GM18868 (cell line): Measurements from ENCODE around the gene MSI2.
"Not testable (repeated sequence)": the region's sequence is repeated elsewhere in the genome, so short reads cannot be mapped to it uniquely, and the experiment has no call there.

ENCODE experiments used
- ATAC-seq: cut with Tn5 transposase; IDR thresholded peaks from one replicate; pipeline ENCODE4 v1.9.1; 2021; ENCODE audit warnings: mild to moderate bottlenecking, moderate library complexity; ENCODE audit not compliant: unreplicated experiment

The MSI2 gene

DNA sequence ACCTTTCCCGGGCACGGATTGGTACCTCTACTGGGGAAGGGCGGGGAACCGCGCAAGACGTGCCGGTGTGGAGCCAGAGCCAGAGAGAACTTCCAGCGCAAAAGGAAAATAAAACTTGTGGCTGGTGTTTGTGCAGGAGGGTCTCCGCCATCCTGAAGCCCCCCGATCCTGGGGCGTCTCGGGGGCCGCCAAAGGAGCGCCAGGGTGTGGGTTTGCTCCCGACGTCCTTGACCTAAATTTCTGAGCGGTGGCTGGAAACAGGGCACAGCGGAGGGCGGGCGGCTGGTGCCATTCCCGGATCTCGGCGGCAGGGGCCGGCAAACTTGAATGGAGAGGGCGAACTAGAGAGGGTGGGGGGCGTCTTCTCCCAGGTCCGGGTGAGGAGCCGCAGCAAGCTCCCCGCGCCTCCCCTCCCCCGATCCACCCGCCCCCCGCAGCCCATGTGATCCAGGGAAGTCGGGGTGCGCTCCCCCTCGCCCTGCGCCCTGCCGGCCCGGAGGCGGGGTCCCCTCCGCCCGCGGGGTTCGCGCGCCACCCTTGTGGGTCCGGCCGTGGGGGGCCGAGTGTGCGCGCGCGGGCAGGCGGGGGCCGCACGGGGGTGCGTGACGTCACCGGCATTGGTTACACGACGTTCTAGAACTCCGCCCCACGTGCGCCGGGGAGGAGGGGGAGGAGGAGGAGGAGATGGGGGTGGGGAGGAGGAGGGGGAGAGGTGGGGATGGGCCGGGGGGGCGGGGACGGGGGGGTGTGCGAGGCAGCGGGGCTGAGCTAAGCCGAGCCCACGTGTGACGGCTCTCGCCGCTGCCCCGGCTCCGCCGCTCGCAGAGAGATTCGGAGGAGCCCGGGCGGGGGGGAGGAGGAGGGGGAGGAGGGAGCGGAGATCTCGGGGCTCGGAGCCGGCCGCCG, at the start of gene MSI2:
MSI2 (plus strand) TSS at position 748 of the 906 bp plus-strand sequence. CDS start 220 bp downstream, outside the sequence.
- ATAC-seq = peak; percentile 68

GRCh38 chr17:57206928-57207327, 49.4 kb upstream of the MSI2 start:
- no peak for ATAC-seq

DNA sequence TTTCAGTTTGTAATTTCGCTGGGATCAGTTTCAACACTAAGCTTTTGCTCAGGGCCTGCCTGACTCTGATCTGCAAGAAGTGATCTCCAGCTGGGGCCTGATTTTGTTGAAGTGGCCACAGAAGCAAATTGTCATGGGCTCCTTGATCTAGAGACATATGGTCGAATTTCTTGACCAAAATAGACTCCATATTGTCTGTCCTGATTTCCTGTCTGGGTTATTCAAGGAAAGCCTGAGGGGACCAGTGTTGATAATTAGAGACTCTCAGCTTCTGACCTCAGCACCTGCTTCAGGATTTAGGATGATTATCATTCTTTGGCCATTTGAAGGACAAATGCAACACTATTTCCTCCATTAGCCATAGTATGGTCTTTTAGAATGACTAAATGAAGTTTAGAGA, 48.9 kb upstream of the MSI2 start:
- no peak for ATAC-seq

GRCh38 chr17:57210224-57210553, 46.1 kb upstream of the MSI2 start:
- ATAC-seq = no peak

- no peak for ATAC-seq
Measured at GRCh38 chr17:57210972-57211411, 45.3 kb upstream of the MSI2 start.

GRCh38 chr17:57211543-57211942, 44.8 kb upstream of the MSI2 start:
- ATAC-seq = no peak

DNA sequence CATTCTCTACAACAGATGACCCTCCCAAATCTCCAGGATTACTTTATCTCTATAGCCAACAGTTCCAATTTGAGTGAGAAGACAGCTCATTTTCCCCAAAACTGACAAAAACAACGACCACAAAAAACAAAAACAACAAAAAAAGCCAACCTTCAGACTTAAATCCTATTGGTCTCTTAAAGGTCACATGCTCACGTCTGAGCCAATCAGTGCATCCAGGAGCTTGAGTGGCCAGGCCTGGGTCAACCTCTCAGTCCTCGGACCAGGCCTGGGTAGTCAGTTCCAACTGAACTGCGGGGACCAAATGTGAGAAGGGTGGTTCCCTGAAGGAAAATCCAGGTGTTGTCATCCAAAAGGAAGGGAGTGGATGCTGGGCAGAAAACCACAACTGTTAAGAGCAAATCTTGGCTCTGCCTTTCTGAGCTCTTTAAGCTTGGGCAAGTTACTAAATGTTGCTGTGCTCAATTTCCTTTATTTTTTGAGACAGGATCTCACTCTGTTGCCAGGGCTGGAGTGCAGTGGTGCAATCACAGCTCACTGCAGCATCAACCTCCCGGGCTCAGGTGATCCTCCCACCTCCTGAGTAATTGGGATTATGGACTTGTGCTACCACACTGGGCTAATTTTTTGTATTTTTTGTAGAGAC, 43.0 kb upstream of the MSI2 start:
- no peak for ATAC-seq

GRCh38 chr17:57215317-57215716, 41.0 kb upstream of the MSI2 start:
- ATAC-seq = no peak

DNA sequence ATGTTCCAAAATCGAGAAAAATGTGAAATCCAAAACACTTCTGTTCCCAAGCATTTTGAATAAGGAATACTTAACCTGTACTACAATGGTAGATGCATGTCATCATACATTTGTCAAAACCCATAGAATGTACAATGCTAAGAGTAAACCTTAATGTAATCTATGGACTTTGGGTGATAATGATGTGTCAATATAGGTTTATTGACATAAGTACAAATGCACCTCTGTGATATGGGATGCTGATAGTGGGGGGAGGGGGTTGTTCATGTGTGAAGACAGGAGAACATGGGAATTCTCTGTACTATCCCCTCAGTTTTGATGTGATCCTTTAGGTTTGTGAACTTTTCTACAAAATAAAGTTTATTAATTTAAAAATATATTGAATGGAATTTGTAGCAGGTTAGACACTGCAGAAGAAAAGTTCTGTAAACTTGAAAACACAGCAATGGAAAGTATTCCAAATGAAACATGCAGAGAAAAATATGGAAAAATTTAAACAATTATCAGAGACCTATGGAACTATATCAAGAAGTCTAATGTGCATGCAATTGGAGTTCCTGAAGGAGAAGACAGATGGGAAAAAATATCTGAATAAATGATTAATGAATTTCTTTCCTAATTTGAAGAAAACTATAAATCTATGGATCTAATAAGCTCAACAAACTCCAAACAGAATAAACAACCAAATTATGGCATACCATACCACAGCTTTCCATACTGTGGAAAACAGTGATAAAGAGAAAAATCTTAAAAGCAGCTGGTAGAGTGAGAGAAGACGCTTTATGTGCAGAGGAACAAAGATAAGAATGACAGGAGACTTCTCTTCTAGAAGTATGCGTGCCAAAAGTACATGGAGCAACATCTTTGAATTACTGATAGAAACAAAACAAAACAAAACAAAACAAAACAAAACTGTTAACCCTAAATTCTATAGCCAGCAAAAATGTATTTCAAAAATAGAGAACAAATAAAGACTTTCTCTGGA, 34.7 kb upstream of the MSI2 start:
- ATAC-seq = no peak

GRCh38 chr17:57222422-57222821, 33.9 kb upstream of the MSI2 start:
- ATAC-seq = not testable (repeated sequence)

- no peak for ATAC-seq
Measured at GRCh38 chr17:57225127-57225526, 31.2 kb upstream of the MSI2 start.

GRCh38 chr17:57226793-57227192, 29.5 kb upstream of the MSI2 start:
- ATAC-seq = no peak

- no peak for ATAC-seq
Measured at GRCh38 chr17:57228911-57229310, 27.4 kb upstream of the MSI2 start.

- no peak for ATAC-seq
Measured at GRCh38 chr17:57234061-57234738, 22.1 kb upstream of the MSI2 start.

GRCh38 chr17:57234739-57235092, 21.6 kb upstream of the MSI2 start:
- no peak for ATAC-seq

DNA sequence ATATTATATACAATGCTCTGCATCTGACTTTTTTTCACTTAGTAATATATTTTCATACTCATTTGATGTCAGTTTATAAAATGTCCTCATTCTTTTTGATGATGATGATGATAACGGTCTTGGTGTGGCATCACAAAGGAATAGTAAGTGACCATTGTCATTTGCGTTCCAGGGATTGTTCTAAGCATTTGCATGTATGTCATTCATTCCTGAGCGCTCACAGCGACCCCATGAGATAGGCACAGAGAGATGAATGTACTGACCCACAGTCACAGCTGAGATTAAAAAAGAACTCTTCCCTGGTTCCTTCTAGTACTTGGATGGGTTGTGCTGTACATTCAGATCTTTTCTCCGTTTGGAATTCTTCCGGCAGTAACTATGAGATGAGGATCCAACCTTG, 21.2 kb upstream of the MSI2 start:
- ATAC-seq = no peak

DNA sequence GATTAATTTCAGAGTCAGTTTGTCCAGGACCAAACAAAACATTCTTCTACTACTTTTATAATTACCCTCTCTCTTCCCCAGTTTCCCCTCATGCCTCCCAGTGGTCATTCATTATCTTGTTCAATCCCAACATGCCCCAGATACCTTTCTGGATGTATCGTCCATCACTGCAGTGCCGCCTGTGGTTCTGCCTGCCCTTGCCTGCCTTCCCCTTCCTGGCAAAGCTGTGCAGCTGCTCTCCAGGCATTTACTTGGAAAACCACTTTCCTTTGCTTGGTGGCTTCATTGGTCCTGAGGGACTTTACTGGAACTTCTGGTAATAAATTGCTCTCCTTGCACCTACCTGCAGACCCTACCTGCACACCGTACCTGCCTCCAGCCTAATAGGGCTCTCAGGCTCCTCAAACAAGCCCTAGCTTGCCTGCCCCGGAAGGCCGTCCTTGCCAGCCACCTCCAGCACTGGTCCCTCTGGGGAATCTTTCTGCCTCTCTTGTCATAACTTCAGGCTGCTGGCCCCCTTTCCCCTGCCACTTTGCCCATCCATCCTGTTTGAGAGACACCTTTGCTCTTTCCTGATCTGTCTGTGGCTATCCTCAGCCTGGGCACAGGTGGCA, 19.5 kb upstream of the MSI2 start:
- ATAC-seq = no peak

DNA sequence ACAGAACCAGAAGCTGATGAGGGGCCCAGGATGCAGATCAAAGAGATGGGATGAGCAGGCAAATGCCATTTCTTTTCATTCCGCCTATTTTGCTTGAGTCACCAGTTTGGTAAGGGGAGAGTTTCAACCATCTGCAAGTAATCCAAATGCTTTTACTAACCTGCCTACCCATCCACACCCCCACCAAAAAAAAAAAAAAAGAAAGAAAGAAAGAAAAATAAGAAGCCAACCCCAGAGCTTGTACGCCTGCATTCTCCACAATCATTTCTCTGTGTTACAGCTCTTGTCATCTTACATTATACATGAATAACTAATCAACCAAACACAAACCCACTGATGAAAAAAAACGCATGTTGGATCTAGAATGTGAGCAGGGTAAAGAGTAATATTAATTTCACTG, 15.7 kb upstream of the MSI2 start:
- no peak for ATAC-seq

DNA sequence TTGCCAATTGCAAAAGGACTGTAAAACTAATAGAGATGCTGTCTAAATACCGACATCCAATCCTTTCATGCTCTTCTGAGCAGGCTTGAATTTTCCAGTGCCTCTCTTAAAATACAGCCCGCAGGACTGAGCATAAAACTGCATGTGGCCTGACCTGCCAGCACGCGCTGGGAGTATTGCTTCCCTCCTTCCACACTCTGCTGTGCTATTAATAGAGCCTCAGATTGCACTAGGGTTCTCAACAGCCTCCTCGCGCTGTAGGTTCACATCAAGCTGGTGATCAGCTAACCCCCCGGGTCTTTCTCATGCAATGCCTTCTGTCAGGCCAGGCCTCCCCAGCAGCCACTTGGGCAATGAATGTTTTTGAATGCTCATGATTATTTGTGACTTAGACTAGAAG, 14.2 kb upstream of the MSI2 start:
- ATAC-seq = no peak

DNA sequence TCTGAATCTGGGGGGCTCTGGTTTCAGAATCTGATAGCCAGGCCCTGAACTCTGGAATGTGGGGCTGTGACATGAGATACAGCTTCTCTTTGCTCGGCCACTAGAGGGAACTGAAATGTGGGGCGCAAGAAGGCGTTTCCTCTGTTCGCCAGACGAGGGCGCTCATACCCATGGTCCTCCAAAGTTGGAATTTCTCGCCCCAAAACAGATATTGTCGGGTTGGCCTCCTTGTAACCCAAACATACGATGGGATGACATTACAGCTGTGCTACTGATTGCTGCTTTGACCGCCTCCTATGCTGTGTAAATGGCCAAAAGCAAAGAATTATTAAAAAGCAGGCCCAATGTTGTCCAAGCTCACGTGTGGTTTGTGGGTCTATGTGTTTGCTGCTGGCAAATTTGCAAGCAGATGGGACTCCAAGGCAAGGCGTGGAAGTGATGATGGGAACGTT, 13.1 kb upstream of the MSI2 start:
- ATAC-seq = peak; percentile 62
